NT2/D1 (cell line): ENCODE measurements around the gene MOB2.
"Not testable (repeated sequence)": the region's sequence is repeated elsewhere in the genome, so short reads cannot be mapped to it uniquely, and the experiment has no call there.

ENCODE experiments used
- DNase-seq: peaks from one replicate; pipeline ENCODE4 v3.0.0-alpha.2; 2011; ENCODE audit warnings: low read depth, low spot score
- H3K27me3 ChIP-seq: 2 replicates; pipeline ENCODE4 v1.6.0; 2011; ENCODE audit warnings: mild to moderate bottlenecking; ENCODE audit not compliant: insufficient read length, insufficient read depth
- H3K36me3 ChIP-seq: 2 replicates; pipeline ENCODE4 v1.6.1; 2011; ENCODE audit warnings: mild to moderate bottlenecking, low read length, mixed read lengths; ENCODE audit not compliant: insufficient read depth, insufficient read length
- H3K4me1 ChIP-seq: 2 replicates; pipeline ENCODE4 v1.5.1; 2011; ENCODE audit not compliant: insufficient read depth, insufficient read length
- H3K4me3 ChIP-seq: 2 replicates; pipeline ENCODE4 v1.5.1; 2011; ENCODE audit warnings: low read depth; ENCODE audit not compliant: insufficient read length
- H3K9ac ChIP-seq: 2 replicates; pipeline ENCODE4 v1.6.0; 2011; ENCODE audit warnings: low read depth; ENCODE audit not compliant: insufficient read length
- H3K9me3 ChIP-seq: 2 replicates; pipeline ENCODE4 v1.5.1; 2011; ENCODE audit warnings: mild to moderate bottlenecking, low read length; ENCODE audit not compliant: insufficient read depth
- SUZ12 ChIP-seq: IDR thresholded peaks from 2 replicates; pipeline ENCODE4 v1.6.1; 2011; ENCODE audit not compliant: insufficient read length, insufficient read depth; ENCODE audit errors: extremely low read depth
- YY1 ChIP-seq: IDR thresholded peaks from 2 replicates; pipeline ENCODE4 v1.6.1; 2011; ENCODE audit not compliant: insufficient read length, insufficient read depth
- ZNF274 ChIP-seq: IDR thresholded peaks from 2 replicates; pipeline ENCODE4 v1.6.1; 2011; ENCODE audit warnings: mild to moderate bottlenecking, low read depth, low read length

MOB2 gene

DNA sequence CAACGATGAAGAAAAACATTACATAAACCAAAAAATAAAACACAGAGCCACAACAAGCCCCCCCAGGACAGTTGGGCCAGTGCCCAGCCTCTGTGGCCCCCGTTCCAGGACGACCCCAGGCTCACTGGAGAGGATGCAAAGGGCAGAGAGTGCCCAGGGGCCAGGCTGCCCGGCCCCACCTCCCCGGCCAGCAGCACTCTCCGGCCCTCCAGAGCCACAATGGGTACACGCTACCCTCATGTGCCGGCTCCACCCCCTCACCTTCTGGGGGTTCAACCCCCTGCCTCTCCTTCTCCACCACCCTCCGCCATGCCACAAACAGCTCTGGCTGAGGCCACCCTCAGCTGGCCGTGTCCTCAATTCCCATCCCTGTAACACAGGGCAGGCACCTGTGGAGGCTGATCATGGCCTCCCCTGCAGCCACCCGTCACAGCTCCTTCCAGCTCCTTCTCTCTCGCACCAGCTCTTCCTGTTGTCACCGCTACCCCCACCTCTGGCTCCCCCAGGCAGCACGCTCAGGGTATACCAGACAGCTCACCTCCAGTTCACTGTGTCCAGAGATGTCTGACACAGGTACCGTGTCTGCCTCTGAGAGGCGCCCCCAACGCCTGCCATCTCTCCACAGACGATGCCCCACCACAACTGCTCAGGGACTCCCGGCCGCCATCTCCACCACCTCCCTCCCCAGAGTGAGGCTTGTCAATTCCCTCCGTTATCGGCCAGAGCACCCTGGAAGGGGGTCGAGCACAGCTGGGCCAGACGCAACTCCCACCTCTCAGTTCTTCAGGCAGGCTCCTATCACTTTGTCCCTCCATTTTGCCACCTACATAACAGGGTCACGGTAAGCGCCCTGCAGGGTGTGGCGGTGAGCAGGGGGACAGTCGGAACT lies 30.8 kb upstream of the MOB2 start:
- no peak overlapping the region for H3K9ac ChIP-seq
- H3K9me3 ChIP-seq: no peaks in the 10 kb centered on the region
- TF ChIP-seq SUZ12: no peak
- TF ChIP-seq ZNF274: no peak
- TF ChIP-seq YY1: no peak
- no peaks in the 10 kb centered on the region for H3K27me3 ChIP-seq
- peaks cover 39% of the 10 kb centered on the region for H3K4me1 ChIP-seq
- DNase-seq: no peak
- no peaks in the 10 kb centered on the region for H3K36me3 ChIP-seq
- H3K4me3 ChIP-seq: no peak overlapping the region

DNA sequence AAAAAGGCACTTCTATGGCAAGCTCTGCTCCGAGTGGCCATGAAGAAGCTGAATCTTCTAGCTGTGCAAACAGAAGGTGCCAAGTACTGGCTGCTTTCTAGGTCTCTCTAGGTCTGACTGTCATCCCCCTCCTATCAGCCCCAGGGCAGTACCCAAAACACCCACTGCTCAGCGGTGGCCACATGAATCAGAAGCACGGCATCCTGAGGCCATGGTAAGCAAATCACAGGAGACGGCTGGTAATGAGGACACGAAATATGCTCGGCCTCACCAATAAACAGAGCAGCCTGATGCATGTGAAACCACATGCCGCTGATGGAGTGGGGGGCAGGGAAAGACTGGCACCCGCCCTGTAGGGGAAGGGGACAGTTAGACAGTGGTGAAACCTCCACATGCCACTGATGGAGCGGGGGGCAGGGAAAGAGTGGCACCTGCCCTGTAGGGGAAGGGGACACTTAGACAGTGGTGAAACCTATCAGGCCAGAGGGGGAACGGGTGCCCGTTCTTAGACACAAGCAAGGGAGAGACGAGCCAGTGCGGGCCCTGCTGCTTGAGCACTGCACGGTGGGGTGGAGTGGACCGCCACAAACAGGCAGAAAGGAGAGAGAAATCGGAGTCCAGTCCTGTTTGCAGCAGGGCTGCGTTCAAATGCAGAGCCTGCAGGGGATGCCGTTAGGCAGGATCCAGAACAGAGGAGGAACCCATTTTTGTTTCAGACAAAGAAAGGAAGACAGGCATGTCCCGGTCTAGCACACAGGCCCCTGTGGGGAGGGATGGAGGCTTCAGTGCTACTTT lies 29.9 kb upstream of the MOB2 start:
- Histone ChIP-seq H3K27me3 (no peaks in the 10 kb centered on the region), H3K4me3 (no peak overlapping the region), H3K9ac (no peak overlapping the region), H3K4me1 (peaks cover 43% of the 10 kb centered on the region), H3K9me3 (no peaks in the 10 kb centered on the region), H3K36me3 (no peaks in the 10 kb centered on the region)
- no peak for DNase-seq
- TF ChIP-seq ZNF274 (no peak), SUZ12 (no peak), YY1 (no peak)

DNA sequence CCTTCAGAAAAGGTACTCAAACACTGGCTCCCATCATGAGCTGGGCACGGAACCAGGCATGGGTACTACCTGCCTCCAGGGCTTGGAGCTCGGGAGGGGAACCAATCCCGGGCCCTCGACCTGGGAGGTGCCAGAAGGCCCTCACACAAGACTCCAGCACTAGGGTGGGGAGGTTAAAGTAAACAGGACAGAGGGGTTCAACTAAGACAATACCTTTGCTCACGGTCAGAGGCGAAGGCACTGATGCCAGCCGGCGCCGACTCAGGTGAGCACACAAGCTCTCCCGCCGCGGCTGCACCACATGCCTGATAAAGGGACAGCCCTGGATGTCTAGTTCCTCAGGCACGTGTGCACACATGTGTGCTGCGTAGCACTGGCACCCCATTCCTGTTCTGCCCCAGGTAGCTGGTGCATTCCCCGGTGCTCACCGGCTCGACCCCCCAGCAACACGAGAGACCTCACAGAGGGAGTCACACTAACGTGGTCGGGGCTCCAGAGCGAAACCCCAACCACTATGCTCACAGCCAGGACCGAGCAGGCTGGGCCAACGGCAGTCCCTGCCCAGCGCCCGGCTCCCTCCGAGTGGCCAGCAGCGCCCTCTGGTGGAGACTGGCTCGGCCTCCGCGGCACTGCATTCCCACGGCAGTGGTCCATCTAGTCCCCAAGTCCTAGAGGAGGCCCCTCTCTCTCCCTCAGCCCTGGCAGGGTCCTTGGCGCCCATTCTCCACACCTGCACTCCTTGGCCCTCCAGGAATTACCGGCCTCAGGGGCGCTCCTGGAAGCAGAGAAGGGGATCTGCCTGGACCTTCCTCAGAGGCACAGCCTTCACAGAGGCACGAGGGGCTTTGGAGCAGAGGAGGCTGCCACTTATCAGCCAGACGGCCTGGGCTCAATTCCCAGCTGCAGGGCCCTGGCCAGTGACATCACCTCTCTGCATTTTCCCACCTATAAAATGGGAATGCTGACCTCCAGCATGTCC lies 28.8 kb upstream of the MOB2 start:
- DNase-seq: peak; percentile 51
- H3K9me3 ChIP-seq: no peaks in the 10 kb centered on the region
- peaks cover 46% of the 10 kb centered on the region for H3K4me1 ChIP-seq
- TF ChIP-seq SUZ12 (no peak), YY1 (no peak), ZNF274 (no peak)
- no peak overlapping the region for H3K4me3 ChIP-seq
- no peaks in the 10 kb centered on the region for H3K36me3 ChIP-seq
- H3K9ac ChIP-seq: peak overlapping the region; percentile 27
- H3K27me3 ChIP-seq: no peaks in the 10 kb centered on the region

DNA sequence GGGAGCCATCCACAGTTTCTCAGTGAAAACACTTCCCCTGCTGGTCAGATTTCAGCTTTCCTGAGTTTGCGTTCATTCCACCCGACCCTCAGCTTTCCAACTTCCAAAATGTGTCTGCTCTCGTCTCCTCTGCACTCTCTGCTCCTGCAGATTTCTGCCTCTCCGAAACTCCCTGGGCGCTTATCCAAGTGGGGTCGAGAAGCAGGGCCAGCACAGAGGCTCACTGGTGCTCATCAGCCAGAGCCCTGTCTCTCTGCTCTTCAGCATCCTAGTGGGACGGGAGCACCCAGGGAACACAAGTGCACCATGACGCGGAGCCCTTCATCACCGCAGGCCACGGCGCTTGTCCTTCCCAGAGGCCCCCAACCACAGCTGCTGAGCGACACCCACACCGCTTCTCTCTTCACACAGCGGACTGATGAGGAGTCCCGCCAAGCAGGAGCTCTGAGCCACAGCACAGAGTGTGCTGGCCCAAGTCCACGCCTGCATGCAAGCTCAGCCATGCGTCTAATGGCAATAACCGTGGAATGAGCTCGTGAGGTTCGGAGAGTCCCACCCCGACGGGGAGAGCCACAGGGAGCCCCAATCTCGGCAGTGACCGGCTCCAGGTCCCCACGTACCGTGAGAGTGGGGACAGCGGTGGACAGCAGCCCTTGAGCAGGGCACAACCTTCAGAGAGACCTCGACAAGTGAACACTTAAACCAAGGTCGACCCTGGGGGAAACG lies 27.9 kb upstream of the MOB2 start:
- Histone ChIP-seq H3K36me3 (no peaks in the 10 kb centered on the region), H3K9me3 (no peaks in the 10 kb centered on the region), H3K4me3 (no peak overlapping the region), H3K4me1 (peaks cover 46% of the 10 kb centered on the region), H3K27me3 (no peaks in the 10 kb centered on the region), H3K9ac (peak overlapping the region; percentile 15)
- TF ChIP-seq ZNF274 (no peak), YY1 (no peak), SUZ12 (no peak)
- no peak for DNase-seq

DNA sequence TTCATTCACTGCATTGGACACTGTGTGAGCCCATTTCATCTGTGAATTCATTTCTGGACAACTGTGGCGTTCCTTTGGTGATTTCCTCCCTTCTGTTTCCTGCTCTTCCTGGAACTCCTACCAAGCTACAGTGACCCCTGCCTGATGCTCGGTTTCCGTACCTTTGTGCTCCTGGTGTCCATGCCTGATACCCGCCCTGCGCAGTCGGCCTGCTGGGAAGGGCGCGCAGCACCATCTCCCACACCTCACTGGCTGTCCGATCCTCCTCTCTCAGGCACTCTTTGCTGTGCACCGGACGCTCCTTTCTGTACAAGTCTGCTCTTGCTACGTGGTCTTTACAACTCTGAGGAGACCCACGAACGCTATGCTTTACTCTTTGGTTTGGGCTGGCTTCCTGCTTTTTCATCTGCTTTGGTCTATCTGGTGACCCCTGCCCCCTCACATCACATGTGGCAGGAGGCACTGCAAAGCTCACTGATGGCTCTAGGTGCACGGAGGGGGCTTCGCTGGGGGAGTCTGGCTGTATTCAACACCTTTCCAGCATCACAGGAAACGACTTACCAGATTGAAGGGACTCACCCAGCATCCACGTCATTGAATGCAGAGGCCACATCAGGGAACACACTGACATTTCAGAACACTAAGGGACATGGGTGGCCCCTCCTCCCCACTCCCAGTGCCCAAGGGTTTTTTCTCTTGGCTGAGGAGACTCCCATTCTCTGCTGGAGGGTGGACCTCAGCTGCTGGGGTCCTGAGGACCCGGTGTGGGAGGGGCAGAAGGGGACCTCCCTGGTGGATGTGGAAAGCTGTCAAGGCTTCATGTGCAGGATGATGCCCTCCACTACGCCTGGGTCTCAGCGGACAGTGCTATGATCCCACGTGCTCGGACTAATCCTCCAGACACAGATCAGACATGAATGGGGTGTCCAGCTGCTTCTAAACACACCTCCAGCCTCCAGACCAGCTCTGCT lies 27.0 kb upstream of the MOB2 start:
- Histone ChIP-seq H3K36me3 (no peaks in the 10 kb centered on the region), H3K9ac (peak overlapping the region; percentile 38), H3K4me1 (peaks cover 49% of the 10 kb centered on the region), H3K9me3 (no peaks in the 10 kb centered on the region), H3K4me3 (no peak overlapping the region), H3K27me3 (no peaks in the 10 kb centered on the region)
- TF ChIP-seq ZNF274 (no peak), SUZ12 (no peak), YY1 (no peak)
- no peak for DNase-seq

DNA sequence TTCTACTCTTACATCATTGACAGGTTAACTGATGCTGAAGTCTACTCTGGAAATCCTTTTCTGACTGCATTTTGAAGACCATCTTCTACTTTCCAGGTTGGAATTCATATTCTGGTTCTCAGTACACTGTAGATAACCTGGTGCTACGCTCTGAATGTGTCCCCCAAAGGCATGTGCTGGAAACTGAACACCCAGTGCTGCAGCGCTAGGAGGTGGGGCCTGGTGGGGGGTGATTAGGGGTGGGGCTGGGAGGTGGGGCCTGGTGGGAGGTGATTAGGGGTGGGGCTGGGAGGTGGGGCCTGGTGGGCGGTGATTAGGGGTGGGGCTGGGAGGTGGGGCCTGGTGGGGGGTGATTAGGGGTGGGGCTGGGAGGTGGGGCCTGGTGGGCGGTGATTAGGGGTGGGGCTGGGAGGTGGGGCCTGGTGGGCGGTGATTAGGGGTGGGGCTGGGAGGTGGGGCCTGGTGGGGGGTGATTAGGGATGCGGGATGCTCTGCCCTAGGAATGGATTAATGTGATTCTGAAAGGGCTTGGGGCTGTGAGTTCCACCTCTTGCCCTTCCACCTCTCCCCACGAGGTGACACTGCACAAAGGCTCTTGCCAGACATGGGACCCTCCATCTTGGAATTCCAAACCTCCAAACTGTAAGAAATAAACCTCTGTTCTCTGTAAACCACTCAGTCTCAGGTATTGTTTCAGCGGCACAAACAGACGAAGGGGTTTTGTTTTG lies 26.1 kb upstream of the MOB2 start:
- peaks cover 49% of the 10 kb centered on the region for H3K4me1 ChIP-seq
- not testable (repeated sequence) for H3K27me3 ChIP-seq, H3K36me3 ChIP-seq, H3K4me3 ChIP-seq, H3K9me3 ChIP-seq, H3K9ac ChIP-seq
- DNase-seq: peak; percentile 16
